Endothelial cell (in vitro differentiated cells): ENCODE data around the gene PLA2G2D. TPM values are rescaled to one million over a fixed set of nuclear protein-coding genes. Genes with fewer than 3 reads are reported as not detected.

ENCODE experiments used
- DNase-seq: peaks from one replicate; pipeline ENCODE4 v3.0.0; 2021; ENCODE audit warnings: low spot score
- H3K27ac Mint-ChIP-seq: one replicate; pipeline ENCODE4 v1.8.0; 2021; ENCODE audit warnings: mixed read lengths, inconsistent platforms; ENCODE audit not compliant: unreplicated experiment
- H3K27me3 Mint-ChIP-seq: one replicate; pipeline ENCODE4 v1.8.0; 2021; ENCODE audit warnings: mild to moderate bottlenecking, moderate library complexity, mixed read lengths, inconsistent platforms; ENCODE audit not compliant: unreplicated experiment
- H3K36me3 Mint-ChIP-seq: one replicate; pipeline ENCODE4 v1.8.0; 2021; ENCODE audit warnings: mild to moderate bottlenecking, low read depth, mixed read lengths, inconsistent platforms; ENCODE audit not compliant: unreplicated experiment
- H3K4me1 Mint-ChIP-seq: one replicate; pipeline ENCODE4 v1.8.0; 2021; ENCODE audit warnings: mild to moderate bottlenecking, mixed read lengths, inconsistent platforms; ENCODE audit not compliant: unreplicated experiment
- H3K4me3 Mint-ChIP-seq: one replicate; pipeline ENCODE4 v1.8.0; 2021; ENCODE audit warnings: mild to moderate bottlenecking, mixed read lengths, inconsistent platforms; ENCODE audit not compliant: unreplicated experiment
- H3K9me3 Mint-ChIP-seq: one replicate; pipeline ENCODE4 v1.8.0; 2021; ENCODE audit warnings: mixed read lengths, inconsistent platforms; ENCODE audit not compliant: unreplicated experiment
- total RNA-seq: library from RNA; stranded (reverse); fragmentation: NEBNext Ultra II Directional; extraction: Animal tissue kit (Norgen Biotek cat#: 25700); gene quantifications from one replicate; pipeline ENCODE4 v1.2.1, GENCODE V29; 2021; ENCODE audit not compliant: unreplicated experiment
- TF ChIP-seq, protein P1 (sequence below): fragments of 200-600 bp; sonication (generic); IDR thresholded peaks from one replicate; pipeline ENCODE4 v1.5.0; 2021; ENCODE audit warnings: antibody characterized with exemption; ENCODE audit not compliant: unreplicated experiment

The PLA2G2D gene
- total RNA-seq, 1 donor from 2014 or later, result not detected

DNA sequence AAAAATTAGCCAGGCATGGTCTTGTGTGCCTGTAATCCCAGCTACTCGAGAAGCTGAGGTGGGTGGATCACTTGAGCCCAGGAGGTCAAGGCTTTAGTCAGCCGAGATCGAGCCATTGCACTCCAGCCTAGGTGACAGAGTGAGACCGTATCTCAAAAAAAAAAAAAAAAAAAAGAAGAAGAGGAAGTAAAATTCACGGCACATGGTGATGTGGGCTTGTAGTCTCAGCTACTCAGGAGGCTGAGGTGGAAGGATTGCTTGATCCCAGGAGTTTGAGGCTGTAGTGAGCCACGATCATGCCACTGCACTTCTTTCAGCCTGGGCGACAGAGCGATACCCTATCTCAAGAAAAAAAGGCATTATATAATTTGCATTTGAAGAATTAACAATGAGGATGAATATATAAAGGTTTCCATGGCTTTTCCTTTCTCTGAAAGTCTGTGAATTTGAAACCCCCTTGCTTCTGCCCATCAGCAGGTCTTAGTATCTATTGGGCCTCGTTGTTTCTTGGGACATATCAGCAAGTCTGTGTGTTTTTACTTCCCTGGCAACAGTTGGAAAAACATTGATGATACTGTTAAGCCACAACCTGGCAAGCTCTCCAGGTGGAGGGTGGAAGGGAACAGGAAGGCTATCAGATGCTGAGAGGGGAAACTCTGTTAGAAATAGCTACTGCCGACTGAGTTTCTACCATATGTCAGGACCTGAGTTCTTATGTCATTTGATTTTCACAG, 4.6 kb upstream of the PLA2G2D start:
- no peaks in the 10 kb centered on the region for H3K9me3 Mint-ChIP-seq
- no peaks in the 10 kb centered on the region for H3K36me3 Mint-ChIP-seq
- no peak overlapping the region for H3K27ac Mint-ChIP-seq
- DNase-seq, result no peak
- peaks cover 5% of the 10 kb centered on the region for H3K27me3 Mint-ChIP-seq
- no peak overlapping the region for H3K4me3 Mint-ChIP-seq
- no peaks in the 10 kb centered on the region for H3K4me1 Mint-ChIP-seq
- TF ChIP-seq, protein P1, sequence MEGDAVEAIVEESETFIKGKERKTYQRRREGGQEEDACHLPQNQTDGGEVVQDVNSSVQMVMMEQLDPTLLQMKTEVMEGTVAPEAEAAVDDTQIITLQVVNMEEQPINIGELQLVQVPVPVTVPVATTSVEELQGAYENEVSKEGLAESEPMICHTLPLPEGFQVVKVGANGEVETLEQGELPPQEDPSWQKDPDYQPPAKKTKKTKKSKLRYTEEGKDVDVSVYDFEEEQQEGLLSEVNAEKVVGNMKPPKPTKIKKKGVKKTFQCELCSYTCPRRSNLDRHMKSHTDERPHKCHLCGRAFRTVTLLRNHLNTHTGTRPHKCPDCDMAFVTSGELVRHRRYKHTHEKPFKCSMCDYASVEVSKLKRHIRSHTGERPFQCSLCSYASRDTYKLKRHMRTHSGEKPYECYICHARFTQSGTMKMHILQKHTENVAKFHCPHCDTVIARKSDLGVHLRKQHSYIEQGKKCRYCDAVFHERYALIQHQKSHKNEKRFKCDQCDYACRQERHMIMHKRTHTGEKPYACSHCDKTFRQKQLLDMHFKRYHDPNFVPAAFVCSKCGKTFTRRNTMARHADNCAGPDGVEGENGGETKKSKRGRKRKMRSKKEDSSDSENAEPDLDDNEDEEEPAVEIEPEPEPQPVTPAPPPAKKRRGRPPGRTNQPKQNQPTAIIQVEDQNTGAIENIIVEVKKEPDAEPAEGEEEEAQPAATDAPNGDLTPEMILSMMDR, result no peak

- H3K9me3 Mint-ChIP-seq, result no peaks in the 10 kb centered on the region
- no peaks in the 10 kb centered on the region for H3K36me3 Mint-ChIP-seq
- TF ChIP-seq, protein P1, result no peak
- no peak overlapping the region for H3K27ac Mint-ChIP-seq
- no peak for DNase-seq
- H3K4me3 Mint-ChIP-seq, result no peak overlapping the region
- no peaks in the 10 kb centered on the region for H3K27me3 Mint-ChIP-seq
- no peaks in the 10 kb centered on the region for H3K4me1 Mint-ChIP-seq
Measured at GRCh38 chr1:20120796-20121195, 1.5 kb upstream of the PLA2G2D start.

DNA sequence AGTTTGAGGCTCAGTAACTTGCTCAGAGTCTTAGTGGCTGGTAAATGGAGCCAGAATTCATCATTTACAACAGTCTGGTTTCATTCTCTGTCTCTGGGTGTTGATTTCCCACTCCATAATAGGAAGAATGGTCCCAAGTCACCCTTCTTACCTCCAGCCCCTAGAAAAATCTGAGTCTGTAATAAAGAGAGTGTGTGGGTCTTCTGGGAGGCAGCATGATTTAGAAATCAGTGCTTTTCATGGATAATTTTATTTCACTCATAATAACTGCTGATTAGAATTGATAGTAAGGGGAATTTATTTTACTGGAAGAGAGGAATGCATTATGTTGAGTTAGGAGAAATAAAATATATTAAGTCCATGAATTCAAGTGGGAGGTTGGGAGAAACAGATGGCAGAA, 2.1 kb downstream of the PLA2G2D start:
- Mint-ChIP-seq H3K9me3 (no peaks in the 10 kb centered on the region), H3K4me3 (no peak overlapping the region), H3K27me3 (peaks cover 2% of the 10 kb centered on the region), H3K4me1 (peaks cover 4% of the 10 kb centered on the region), H3K36me3 (no peaks in the 10 kb centered on the region), H3K27ac (no peak overlapping the region)
- TF ChIP-seq, protein P1, result no peak
- no peak for DNase-seq

DNA sequence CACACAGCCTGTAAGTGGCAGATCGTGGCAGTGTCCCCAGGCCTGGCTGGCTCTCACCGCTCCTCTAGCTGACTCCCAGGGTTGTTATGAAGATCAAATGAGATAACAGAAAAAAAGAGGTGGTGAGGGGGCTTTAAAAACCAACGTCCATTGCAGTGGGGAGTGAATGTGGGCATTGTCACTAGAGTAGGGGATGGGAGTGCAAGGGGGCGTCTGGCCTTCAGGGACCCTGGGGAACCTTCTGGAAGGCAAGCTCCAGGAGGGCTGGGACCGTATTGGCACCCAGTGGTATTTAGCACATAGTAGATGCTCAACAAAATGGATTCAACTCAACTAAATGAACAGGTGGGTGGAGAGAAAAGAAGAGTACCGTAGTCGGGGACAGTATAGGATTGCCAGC, 3.4 kb downstream of the PLA2G2D start:
- H3K4me1 Mint-ChIP-seq, result peaks cover 4% of the 10 kb centered on the region
- H3K27me3 Mint-ChIP-seq, result peaks cover 2% of the 10 kb centered on the region
- no peaks in the 10 kb centered on the region for H3K36me3 Mint-ChIP-seq
- TF ChIP-seq, protein P1, result no peak
- no peak overlapping the region for H3K4me3 Mint-ChIP-seq
- DNase-seq, result no peak
- no peaks in the 10 kb centered on the region for H3K9me3 Mint-ChIP-seq
- H3K27ac Mint-ChIP-seq, result no peak overlapping the region

- TF ChIP-seq, protein P1, result no peak
- H3K27ac Mint-ChIP-seq, result no peak overlapping the region
- H3K36me3 Mint-ChIP-seq, result no peaks in the 10 kb centered on the region
- H3K9me3 Mint-ChIP-seq, result no peaks in the 10 kb centered on the region
- H3K4me3 Mint-ChIP-seq, result no peak overlapping the region
- peaks cover 4% of the 10 kb centered on the region for H3K4me1 Mint-ChIP-seq
- peaks cover 2% of the 10 kb centered on the region for H3K27me3 Mint-ChIP-seq
- DNase-seq, result no peak
Measured at GRCh38 chr1:20115479-20115878, 3.9 kb downstream of the PLA2G2D start.
